Measurements from ENCODE around the gene ARMCX5. TPM values are rescaled to one million over a fixed set of nuclear protein-coding genes. Genes with fewer than 3 reads are reported as not detected.

The ARMCX5 gene
- total and polyA plus RNA-seq, 2 of the 8 experiments (the other 6 are each of a cell fraction or from before 2014, with no cell fraction given): 8.6 to 10.9 TPM

DNA sequence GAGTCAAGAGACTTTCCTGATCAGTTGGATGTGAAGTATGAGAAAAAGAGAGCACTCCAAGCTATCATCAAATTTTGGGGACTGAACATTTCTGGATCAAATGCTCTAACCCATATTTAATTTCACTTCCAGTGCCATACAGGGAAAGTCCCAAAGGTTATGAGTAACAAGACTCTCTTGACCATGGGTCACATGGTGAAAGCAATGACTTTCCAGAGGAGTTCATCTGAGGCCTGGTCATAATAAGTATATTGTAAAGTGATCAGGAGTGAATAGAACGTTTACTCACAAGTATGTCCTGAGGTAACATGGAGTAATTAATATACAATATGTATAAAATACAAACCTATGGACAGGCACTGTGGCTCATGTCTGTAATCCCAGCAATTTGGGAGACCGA is 40.7 kb upstream of the ARMCX5 start (continued):
- TF ChIP-seq SP4 (IDR thresholded peaks at IDR 0.05; ENCODE audit: low read length) (no peak), CBX5 (IDR thresholded peaks at IDR 0.05; ENCODE audit: low read depth, low read length) (no peak), BACH1 (IDR thresholded peaks at IDR 0.05; ENCODE audit: low read length) (no peak), GTF2F1 (IDR thresholded peaks at IDR 0.05; ENCODE audit: borderline replicate concordance, low read depth, low read length) (no peak), YY1 (IDR thresholded peaks at IDR 0.05; ENCODE audit: low read depth, low read length) (no peak)

Data from H1 (cell line).